Mesenchymal stem cell (in vitro differentiated cells and primary cell): Measurements from ENCODE around the gene TAF8.

Experiments
- DNase-seq: peaks from one replicate; pipeline ENCODE4 v3.0.0-alpha.2; 2013
- H2AFZ ChIP-seq: one replicate; pipeline ENCODE4 v1.6.1; 2013; ENCODE audit warnings: low read depth, mild to moderate bottlenecking, control low read depth, inconsistent platforms, low read length, moderate library complexity
- H2AK5ac ChIP-seq: 2 replicates; pipeline ENCODE4 v1.6.1; 2013; ENCODE audit warnings: low read length, moderate library complexity, mild to moderate bottlenecking, inconsistent platforms; ENCODE audit not compliant: severe bottlenecking
- H2BK120ac ChIP-seq: one replicate; pipeline ENCODE4 v1.6.1; 2013; ENCODE audit warnings: low read depth, mild to moderate bottlenecking, inconsistent platforms, low read length, moderate library complexity
- H2BK12ac ChIP-seq, 2 experiments: one replicate each; pipeline ENCODE4 v1.6.1; 2013; ENCODE audit warnings: inconsistent platforms in 2 of 2, low read length in 2 of 2, mild to moderate bottlenecking in 2 of 2, moderate library complexity in 2 of 2, control low read depth in 1 of 2
- H2BK15ac ChIP-seq: one replicate; pipeline ENCODE4 v1.6.1; 2013; ENCODE audit warnings: mild to moderate bottlenecking, low read depth, inconsistent platforms; ENCODE audit not compliant: poor library complexity, severe bottlenecking
- H2BK5ac ChIP-seq: 2 replicates; pipeline ENCODE4 v1.6.1; 2013; ENCODE audit warnings: low read depth, mild to moderate bottlenecking, low read length, control low read depth, inconsistent platforms; ENCODE audit not compliant: poor library complexity, severe bottlenecking
- H3K14ac ChIP-seq, 2 experiments: one replicate each; pipeline ENCODE4 v1.6.1; 2013; ENCODE audit warnings: inconsistent platforms in 2 of 2, low read length in 2 of 2, control low read depth in 1 of 2, mild to moderate bottlenecking in 1 of 2, moderate library complexity in 1 of 2
- H3K18ac ChIP-seq, 2 experiments: one replicate each; pipeline ENCODE4 v1.6.1; 2013; ENCODE audit warnings: inconsistent platforms in 2 of 2, low read length in 2 of 2, control low read depth in 1 of 2, low read depth in 1 of 2, mild to moderate bottlenecking in 1 of 2
- H3K23ac ChIP-seq, 2 experiments: one replicate each; pipeline ENCODE4 v1.6.1; 2013; ENCODE audit warnings: inconsistent platforms in 2 of 2, low read length in 2 of 2, mild to moderate bottlenecking in 2 of 2, moderate library complexity in 2 of 2, control low read depth in 1 of 2
- H3K27ac ChIP-seq: 2 replicates; pipeline ENCODE4 v1.5.1; 2013; ENCODE audit warnings: mild to moderate bottlenecking, moderate library complexity, low read length, control low read depth, inconsistent platforms; ENCODE audit not compliant: poor library complexity, severe bottlenecking
- H3K27me3 ChIP-seq, 2 experiments: 2 replicates each; pipeline versions ENCODE4 v1.6.1 to v1.7.0; 2013; ENCODE audit warnings: low read length in 2 of 2, mild to moderate bottlenecking in 2 of 2, moderate library complexity in 2 of 2, control low read depth in 1 of 2, inconsistent platforms in 1 of 2; ENCODE audit not compliant: control insufficient read depth in 1 of 2, insufficient read depth in 1 of 2
- H3K36me3 ChIP-seq, 2 experiments: 2 replicates each; pipeline versions ENCODE4 v1.6.1 to v1.7.0; 2013; ENCODE audit warnings: low read length in 2 of 2, control low read depth in 1 of 2, inconsistent platforms in 1 of 2, low read depth in 1 of 2, mild to moderate bottlenecking in 1 of 2; ENCODE audit not compliant: insufficient read depth in 2 of 2, control insufficient read depth in 1 of 2
- H3K4ac ChIP-seq, 2 experiments: one replicate each; pipeline ENCODE4 v1.6.1; 2013; ENCODE audit warnings: inconsistent platforms in 2 of 2, low read length in 2 of 2, mild to moderate bottlenecking in 2 of 2, moderate library complexity in 2 of 2, control low read depth in 1 of 2, low read depth in 1 of 2
- H3K4me1 ChIP-seq: 2 replicates; pipeline ENCODE4 v1.6.1; 2013; ENCODE audit warnings: low read depth, low read length, control low read depth; ENCODE audit not compliant: control insufficient read depth, insufficient read depth
- H3K4me2 ChIP-seq: 2 replicates; pipeline ENCODE4 v1.6.1; 2013; ENCODE audit warnings: low read length, mild to moderate bottlenecking, inconsistent platforms; ENCODE audit not compliant: poor library complexity, severe bottlenecking
- H3K4me3 ChIP-seq, 2 experiments: 2 replicates each; pipeline versions ENCODE4 v1.5.1 to v1.7.0; 2013; ENCODE audit warnings: low read length in 2 of 2, mild to moderate bottlenecking in 2 of 2, control low read depth in 1 of 2, low read depth in 1 of 2; ENCODE audit not compliant: insufficient read depth in 1 of 2
- H3K79me1 ChIP-seq: replicated peaks from 2 replicates; pipeline ENCODE4 v1.6.1; 2013; ENCODE audit warnings: mild to moderate bottlenecking, control low read depth, low read length, inconsistent platforms; ENCODE audit not compliant: poor library complexity, severe bottlenecking
- H3K9ac ChIP-seq: 2 replicates; pipeline ENCODE4 v1.7.0; 2013; ENCODE audit warnings: mild to moderate bottlenecking, low read length, moderate library complexity
- H3K9me3 ChIP-seq: 2 replicates; pipeline ENCODE4 v1.7.0; 2013; ENCODE audit warnings: mild to moderate bottlenecking, low read length; ENCODE audit not compliant: control insufficient read depth
- H4K8ac ChIP-seq: one replicate; pipeline ENCODE4 v1.6.1; 2013; ENCODE audit warnings: inconsistent platforms, mild to moderate bottlenecking, low read length, moderate library complexity
- H4K91ac ChIP-seq: one replicate; pipeline ENCODE4 v1.6.1; 2013; ENCODE audit warnings: mild to moderate bottlenecking, low read length, inconsistent platforms
- WGBS: methylation state at CpG from one replicate; pipeline ENCODE4 v1.1.7; 2013; ENCODE audit warnings: mixed read lengths; 5-methylcytosine and 5-hydroxymethylcytosine counted together

The TAF8 gene

DNA sequence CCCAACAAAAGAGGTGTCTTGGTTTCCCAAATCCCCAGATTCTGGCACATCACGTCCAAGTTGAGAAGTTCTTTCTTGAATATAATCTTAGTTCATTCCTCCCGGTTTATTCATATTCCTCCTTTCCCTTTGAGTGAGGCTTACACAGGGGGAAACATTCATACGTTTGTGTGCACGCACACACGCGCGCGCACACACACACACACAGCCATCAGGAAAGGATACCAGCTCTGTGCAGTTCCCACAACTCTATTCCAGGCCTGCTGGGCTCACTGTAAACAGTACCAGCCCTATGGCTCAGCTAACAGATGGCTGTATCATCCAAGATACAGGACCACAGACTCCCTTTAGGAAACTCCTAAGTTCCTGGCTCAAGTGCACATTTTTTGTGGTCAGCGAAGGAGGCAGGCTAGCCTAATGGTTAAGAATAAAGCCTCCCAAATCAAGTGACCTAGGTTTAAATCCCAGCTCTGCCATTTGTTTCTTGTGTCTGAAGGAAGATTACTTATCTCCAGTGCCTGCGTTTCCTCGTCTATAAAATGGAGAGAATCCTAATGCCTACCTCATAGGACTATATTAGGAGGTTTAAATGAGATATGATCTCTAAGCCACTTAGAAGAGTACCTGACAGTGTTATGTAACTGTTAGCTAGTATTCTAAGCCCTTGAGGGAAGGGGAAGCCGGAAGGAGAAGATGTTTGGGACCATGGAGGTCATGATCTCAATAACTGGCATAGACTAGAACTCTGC, 3.7 kb upstream of the TAF8 start:
- Histone ChIP-seq H2AK5ac (no peak overlapping the region), H3K79me1 (peaks cover 7% of the 10 kb centered on the region), H3K4me3 (peak overlapping the region in 1 of 2 experiments; percentile 56), H3K4ac (peak overlapping the region; percentile 39 to 96), H3K27me3 (no peaks in the 10 kb centered on the region), H3K18ac (peak overlapping the region; percentile 75 to 90), H2BK5ac (no peak overlapping the region), H3K9me3 (no peaks in the 10 kb centered on the region), H4K8ac (peak overlapping the region; percentile 61), H3K4me1 (peaks cover 24% of the 10 kb centered on the region), H2AFZ (no peak overlapping the region), H3K23ac (no peak overlapping the region), H4K91ac (no peak overlapping the region), H3K4me2 (no peak overlapping the region), H3K14ac (no peak overlapping the region), H2BK120ac (peak overlapping the region; percentile 77), H3K9ac (peak overlapping the region; percentile 40), H2BK12ac (peak overlapping the region; percentile 45 to 96), H2BK15ac (no peak overlapping the region), H3K36me3 (no peaks in the 10 kb centered on the region), H3K27ac (no peak overlapping the region)
- WGBS: 59% methylated on average over 10 of the region's 12 CpGs
- peak; percentile 89 for DNase-seq

DNA sequence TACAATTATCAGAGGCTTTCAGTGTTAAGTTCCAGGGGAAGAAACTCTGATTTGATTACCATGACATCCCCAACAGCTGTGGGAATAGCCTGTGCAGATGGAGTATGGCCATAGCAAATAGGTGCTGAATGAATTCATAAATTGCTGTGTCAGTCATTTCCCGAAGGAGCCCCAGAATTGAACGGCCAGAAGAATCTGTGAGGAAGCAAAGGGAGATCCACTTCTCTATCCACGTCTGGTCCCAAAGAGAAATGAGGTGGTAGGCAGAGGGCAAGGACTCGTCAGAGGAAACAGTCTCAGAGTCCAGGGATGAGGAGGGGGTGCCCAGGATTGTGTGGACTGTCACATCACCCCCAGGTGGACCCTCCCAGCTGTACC, 3.1 kb upstream of the TAF8 start:
- Histone ChIP-seq H3K9ac (no peak overlapping the region), H2BK12ac (peak overlapping the region; percentile 29 to 45), H4K91ac (peak overlapping the region; percentile 64), H4K8ac (no peak overlapping the region), H3K27me3 (no peaks in the 10 kb centered on the region), H3K23ac (no peak overlapping the region), H2BK15ac (no peak overlapping the region), H2BK5ac (no peak overlapping the region), H2BK120ac (peak overlapping the region; percentile 77), H3K79me1 (peaks cover 9% of the 10 kb centered on the region), H2AFZ (no peak overlapping the region), H3K36me3 (peaks cover 0 to 4% of the 10 kb centered on the region in 2 experiments), H2AK5ac (no peak overlapping the region), H3K14ac (no peak overlapping the region), H3K4ac (peak overlapping the region in 1 of 2 experiments; percentile 71), H3K27ac (no peak overlapping the region), H3K4me2 (no peak overlapping the region), H3K4me3 (no peak overlapping the region), H3K18ac (peak overlapping the region; percentile 67 to 86), H3K9me3 (no peaks in the 10 kb centered on the region), H3K4me1 (peaks cover 26% of the 10 kb centered on the region)
- 86% methylated on average over 4 of the region's 4 CpGs for WGBS
- no peak for DNase-seq

GRCh38 chr6:42047790-42048405, 2.4 kb upstream of the TAF8 start:
- Histone ChIP-seq H3K4me1 (peaks cover 26% of the 10 kb centered on the region), H3K27ac (no peak overlapping the region), H3K36me3 (peaks cover 2 to 10% of the 10 kb centered on the region in 2 experiments), H3K23ac (no peak overlapping the region), H2AFZ (peak overlapping the region; percentile 36), H2BK15ac (peak overlapping the region; percentile 84), H2BK120ac (peak overlapping the region; percentile 77), H3K4ac (peak overlapping the region; percentile 57 to 77), H3K18ac (peak overlapping the region; percentile 75 to 77), H2AK5ac (no peak overlapping the region), H4K8ac (peak overlapping the region; percentile 75), H4K91ac (peak overlapping the region; percentile 64), H3K4me3 (peak overlapping the region; percentile 73 to 89), H3K9ac (peak overlapping the region; percentile 84), H3K9me3 (no peaks in the 10 kb centered on the region), H2BK12ac (peak overlapping the region; percentile 6 to 82), H3K79me1 (peaks cover 12% of the 10 kb centered on the region), H3K4me2 (peak overlapping the region; percentile 69), H3K14ac (peak overlapping the region in 1 of 2 experiments; percentile 94), H2BK5ac (no peak overlapping the region), H3K27me3 (no peaks in the 10 kb centered on the region)
- WGBS: 10% methylated on average over 6 of the region's 8 CpGs
- DNase-seq: no peak

DNA sequence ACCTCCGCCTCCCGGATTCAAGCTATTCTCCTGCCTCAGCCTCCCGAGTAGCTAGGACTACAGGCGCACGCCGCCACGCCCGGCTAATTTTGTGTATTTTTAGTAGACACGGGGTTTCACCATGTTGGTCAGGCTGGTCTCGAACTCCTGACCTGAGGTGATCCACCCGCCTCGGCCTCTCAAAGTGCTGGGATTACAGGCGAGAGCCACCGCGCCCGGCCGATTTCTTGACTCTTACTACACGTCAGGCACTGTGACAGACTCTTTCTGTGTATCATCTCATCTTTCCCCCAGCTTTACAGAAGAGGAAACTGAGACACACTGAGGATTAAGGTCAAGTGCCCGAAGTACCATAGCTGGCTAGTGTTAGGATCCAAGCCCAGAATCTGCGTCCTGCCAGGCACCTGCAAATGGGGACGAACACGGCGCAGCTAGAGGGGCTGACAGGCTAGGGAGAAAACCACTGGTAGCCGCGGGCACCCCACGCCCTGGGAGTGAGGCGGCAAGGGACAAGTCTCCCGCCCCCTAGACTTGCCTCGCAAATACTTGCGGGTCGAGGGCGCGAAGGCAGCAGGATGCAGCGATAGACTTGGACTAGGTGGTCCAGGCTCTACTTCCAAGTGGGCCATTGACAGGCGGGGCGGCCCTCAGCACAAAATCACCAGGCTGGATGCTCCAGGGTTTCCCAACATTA, 1.1 kb upstream of the TAF8 start:
- Histone ChIP-seq H3K9ac (peak overlapping the region; percentile 98), H3K14ac (peak overlapping the region in 1 of 2 experiments; percentile 55), H3K27ac (no peak overlapping the region), H3K4ac (peak overlapping the region; percentile 73 to 89), H4K8ac (peak overlapping the region; percentile 74), H3K9me3 (no peaks in the 10 kb centered on the region), H2BK12ac (peak overlapping the region; percentile 95 to 97), H4K91ac (peak overlapping the region; percentile 91), H3K4me2 (peak overlapping the region; percentile 69), H3K4me1 (peaks cover 22% of the 10 kb centered on the region), H3K36me3 (peaks cover 6 to 21% of the 10 kb centered on the region in 2 experiments), H3K27me3 (no peaks in the 10 kb centered on the region), H3K79me1 (peaks cover 12% of the 10 kb centered on the region), H3K23ac (no peak overlapping the region), H2BK5ac (no peak overlapping the region), H2AK5ac (peak overlapping the region; percentile 58), H2BK120ac (no peak overlapping the region), H2AFZ (no peak overlapping the region), H3K18ac (peak overlapping the region; percentile 64 to 80), H3K4me3 (peak overlapping the region in 1 of 2 experiments; percentile 89), H2BK15ac (peak overlapping the region; percentile 61)
- WGBS: 81% methylated on average over 36 of the region's 36 CpGs
- DNase-seq: no peak
